A549 (cell line): ENCODE results near the gene CFAP100.

Experiments
- CHD2 ChIP-seq: fragments of 150-350 bp; IDR thresholded peaks from 2 replicates; pipeline ENCODE4 v1.6.1; 2014; ENCODE audit warnings: low read length; ENCODE audit not compliant: partially characterized antibody
- EHF ChIP-seq: fragments of 250-450 bp; sonication (Bioruptor Pico); IDR thresholded peaks from 2 replicates; pipeline ENCODE4 v1.5.0; 2020; ENCODE audit warnings: mild to moderate bottlenecking
- EP300 ChIP-seq, 2 experiments: fragments of >200 bp; sonication (Bioruptor Twin); formaldehyde crosslinking; IDR thresholded peaks; 2 replicates in 1 of 2; 3 replicates in 1 of 2; pipeline ENCODE4 v1.6.1; 2016 to 2017
- HDAC2 ChIP-seq: fragments of 200-600 bp; sonication (generic); IDR thresholded peaks from 2 replicates; pipeline ENCODE4 v1.6.1; 2016
- MAFK ChIP-seq: fragments of 450-650 bp; IDR thresholded peaks from 2 replicates; pipeline ENCODE4 v1.6.1; 2014; ENCODE audit not compliant: partially characterized antibody
- MYC ChIP-seq: IDR thresholded peaks from 2 replicates; pipeline ENCODE4 v1.6.1; 2012; ENCODE audit warnings: mild to moderate bottlenecking, inconsistent platforms, low read length, improper control_type of control experiment, borderline replicate concordance
- POLR2AphosphoS2 ChIP-seq: conservative IDR thresholded peaks from 2 replicates; pipeline ENCODE4 v1.6.1; 2012; ENCODE audit warnings: low read length, improper control_type of control experiment, inconsistent platforms
- RAD21 ChIP-seq, 2 experiments: fragments of >200 bp in 1 of 2; sonication (Bioruptor Twin) in 1 of 2; formaldehyde crosslinking in 1 of 2; IDR thresholded peaks in 1 of 2; conservative IDR thresholded peaks in 1 of 2; 2 replicates in 1 of 2; 3 replicates in 1 of 2; pipeline ENCODE4 v1.6.1; 2012 to 2018; ENCODE audit warnings: inconsistent platforms in 1 of 2
- SREBF2 ChIP-seq: fragments of 450-650 bp; IDR thresholded peaks from 2 replicates; pipeline ENCODE4 v1.6.1; 2014; ENCODE audit warnings: mild to moderate bottlenecking, moderate library complexity
- TF ChIP-seq, protein P1 (sequence below): fragments of >200 bp; sonication (Bioruptor Twin); formaldehyde crosslinking; IDR thresholded peaks from 3 replicates; pipeline ENCODE4 v1.5.1; 2016
- TF ChIP-seq, protein P2 (sequence below): fragments of 200-600 bp; sonication (generic); IDR thresholded peaks from 2 replicates; pipeline ENCODE4 v1.6.1; 2016; ENCODE audit warnings: antibody characterized with exemption, mild to moderate bottlenecking, moderate library complexity

GRCh38 chr3:126481808-126482502 is 87.2 kb downstream of the CFAP100 start:
- TF ChIP-seq, protein P1, sequence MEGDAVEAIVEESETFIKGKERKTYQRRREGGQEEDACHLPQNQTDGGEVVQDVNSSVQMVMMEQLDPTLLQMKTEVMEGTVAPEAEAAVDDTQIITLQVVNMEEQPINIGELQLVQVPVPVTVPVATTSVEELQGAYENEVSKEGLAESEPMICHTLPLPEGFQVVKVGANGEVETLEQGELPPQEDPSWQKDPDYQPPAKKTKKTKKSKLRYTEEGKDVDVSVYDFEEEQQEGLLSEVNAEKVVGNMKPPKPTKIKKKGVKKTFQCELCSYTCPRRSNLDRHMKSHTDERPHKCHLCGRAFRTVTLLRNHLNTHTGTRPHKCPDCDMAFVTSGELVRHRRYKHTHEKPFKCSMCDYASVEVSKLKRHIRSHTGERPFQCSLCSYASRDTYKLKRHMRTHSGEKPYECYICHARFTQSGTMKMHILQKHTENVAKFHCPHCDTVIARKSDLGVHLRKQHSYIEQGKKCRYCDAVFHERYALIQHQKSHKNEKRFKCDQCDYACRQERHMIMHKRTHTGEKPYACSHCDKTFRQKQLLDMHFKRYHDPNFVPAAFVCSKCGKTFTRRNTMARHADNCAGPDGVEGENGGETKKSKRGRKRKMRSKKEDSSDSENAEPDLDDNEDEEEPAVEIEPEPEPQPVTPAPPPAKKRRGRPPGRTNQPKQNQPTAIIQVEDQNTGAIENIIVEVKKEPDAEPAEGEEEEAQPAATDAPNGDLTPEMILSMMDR, result no peak
- TF ChIP-seq MYC (no peak), MAFK (no peak), SREBF2 (no peak), EHF (CRISPR knock-in tag) (no peak), CHD2 (no peak), HDAC2 (no peak), POLR2AphosphoS2 (no peak), EP300 (IDR thresholded peaks at IDR 0.05) (no peak), RAD21 (conservative IDR thresholded peaks at IDR 0.05 in 1 of 2, IDR thresholded peaks at IDR 0.05 in 1 of 2) (no peak)
- TF ChIP-seq, protein P2, sequence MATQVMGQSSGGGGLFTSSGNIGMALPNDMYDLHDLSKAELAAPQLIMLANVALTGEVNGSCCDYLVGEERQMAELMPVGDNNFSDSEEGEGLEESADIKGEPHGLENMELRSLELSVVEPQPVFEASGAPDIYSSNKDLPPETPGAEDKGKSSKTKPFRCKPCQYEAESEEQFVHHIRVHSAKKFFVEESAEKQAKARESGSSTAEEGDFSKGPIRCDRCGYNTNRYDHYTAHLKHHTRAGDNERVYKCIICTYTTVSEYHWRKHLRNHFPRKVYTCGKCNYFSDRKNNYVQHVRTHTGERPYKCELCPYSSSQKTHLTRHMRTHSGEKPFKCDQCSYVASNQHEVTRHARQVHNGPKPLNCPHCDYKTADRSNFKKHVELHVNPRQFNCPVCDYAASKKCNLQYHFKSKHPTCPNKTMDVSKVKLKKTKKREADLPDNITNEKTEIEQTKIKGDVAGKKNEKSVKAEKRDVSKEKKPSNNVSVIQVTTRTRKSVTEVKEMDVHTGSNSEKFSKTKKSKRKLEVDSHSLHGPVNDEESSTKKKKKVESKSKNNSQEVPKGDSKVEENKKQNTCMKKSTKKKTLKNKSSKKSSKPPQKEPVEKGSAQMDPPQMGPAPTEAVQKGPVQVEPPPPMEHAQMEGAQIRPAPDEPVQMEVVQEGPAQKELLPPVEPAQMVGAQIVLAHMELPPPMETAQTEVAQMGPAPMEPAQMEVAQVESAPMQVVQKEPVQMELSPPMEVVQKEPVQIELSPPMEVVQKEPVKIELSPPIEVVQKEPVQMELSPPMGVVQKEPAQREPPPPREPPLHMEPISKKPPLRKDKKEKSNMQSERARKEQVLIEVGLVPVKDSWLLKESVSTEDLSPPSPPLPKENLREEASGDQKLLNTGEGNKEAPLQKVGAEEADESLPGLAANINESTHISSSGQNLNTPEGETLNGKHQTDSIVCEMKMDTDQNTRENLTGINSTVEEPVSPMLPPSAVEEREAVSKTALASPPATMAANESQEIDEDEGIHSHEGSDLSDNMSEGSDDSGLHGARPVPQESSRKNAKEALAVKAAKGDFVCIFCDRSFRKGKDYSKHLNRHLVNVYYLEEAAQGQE, result no peak
